IPS-11a (cell line): ENCODE measurements around the gene IL1RAPL1.

ENCODE experiments used
- H3K4me3 ChIP-seq: one replicate; pipeline ENCODE4 v1.5.1; 2013; ENCODE audit warnings: low read depth, low read length, control low read depth

IL1RAPL1 gene

GRCh38 chrX:29488919-29489318, 901.7 kb downstream of the IL1RAPL1 start:
- H3K4me3 ChIP-seq = no peak overlapping the region

DNA sequence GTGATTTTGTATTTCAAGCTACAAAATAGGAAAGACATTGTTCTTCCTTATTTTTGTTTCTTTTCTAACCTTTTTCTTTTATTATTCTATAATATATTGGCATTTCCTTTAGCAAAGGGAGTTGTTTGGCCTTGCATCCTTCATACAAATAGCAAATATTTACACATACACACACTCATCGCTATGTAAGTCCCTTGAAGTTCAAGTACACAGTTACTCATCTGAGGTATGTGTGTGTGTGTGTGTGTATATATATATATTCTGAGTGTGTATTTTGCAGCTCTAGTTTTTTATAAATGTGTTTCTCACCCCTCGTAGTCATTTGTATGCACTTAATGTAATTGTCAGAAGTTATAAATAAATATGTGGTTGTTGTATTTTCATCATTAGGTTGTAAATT, 903.4 kb downstream of the IL1RAPL1 start:
- H3K4me3 ChIP-seq = no peak overlapping the region

DNA sequence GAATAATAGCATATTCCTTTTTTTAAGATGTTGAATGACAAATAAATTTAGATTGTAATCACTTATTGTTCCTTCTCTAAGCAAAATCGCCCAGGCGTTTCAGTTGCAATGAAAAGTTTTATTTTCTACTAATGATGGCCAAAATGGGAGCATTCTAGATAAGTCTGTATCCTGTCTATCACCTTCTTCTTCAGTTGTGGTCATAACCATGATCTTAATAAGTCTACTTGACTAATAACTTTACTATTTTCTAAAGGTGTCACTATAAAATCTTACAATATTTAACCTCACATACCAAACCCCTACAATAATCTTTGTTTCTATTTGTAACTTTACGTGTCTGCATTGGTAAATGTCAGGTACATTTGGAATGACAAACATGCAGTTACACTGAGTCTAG, 904.4 kb downstream of the IL1RAPL1 start:
- no peak overlapping the region for H3K4me3 ChIP-seq

- no peak overlapping the region for H3K4me3 ChIP-seq
These were observed 909.5 kb downstream of the IL1RAPL1 start for GRCh38 chrX:29496636-29497180.

GRCh38 chrX:29506729-29507128, 919.5 kb downstream of the IL1RAPL1 start:
- no peak overlapping the region for H3K4me3 ChIP-seq

GRCh38 chrX:29518100-29518499, 930.9 kb downstream of the IL1RAPL1 start:
- no peak overlapping the region for H3K4me3 ChIP-seq

- no peak overlapping the region for H3K4me3 ChIP-seq
These were observed 941.0 kb downstream of the IL1RAPL1 start for GRCh38 chrX:29528281-29528680.

DNA sequence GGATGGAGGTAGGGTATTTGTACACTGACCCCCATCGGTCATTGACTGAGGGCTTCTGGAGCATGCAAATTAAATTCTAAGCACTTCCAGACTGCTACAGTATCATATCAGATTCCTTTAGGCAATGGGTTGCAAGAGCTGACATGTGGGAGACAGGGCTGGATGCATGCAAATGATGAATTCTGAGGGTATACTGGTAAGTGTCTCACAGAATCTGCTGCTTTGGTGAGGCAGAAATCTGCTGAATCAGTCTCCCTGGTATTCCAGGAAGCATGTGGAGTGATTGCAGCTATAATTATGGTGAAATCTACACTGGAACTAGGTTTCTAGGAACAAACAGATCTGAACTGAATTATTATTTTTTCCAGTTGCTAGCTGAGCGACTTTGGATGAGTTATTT, 943.3 kb downstream of the IL1RAPL1 start:
- H3K4me3 ChIP-seq = no peak overlapping the region

GRCh38 chrX:29531336-29531735, 944.1 kb downstream of the IL1RAPL1 start:
- no peak overlapping the region for H3K4me3 ChIP-seq

- no peak overlapping the region for H3K4me3 ChIP-seq
These were observed 948.2 kb downstream of the IL1RAPL1 start for GRCh38 chrX:29535212-29536162.

GRCh38 chrX:29541038-29541437, 953.8 kb downstream of the IL1RAPL1 start:
- H3K4me3 ChIP-seq = no peak overlapping the region

GRCh38 chrX:29542152-29542551, 954.9 kb downstream of the IL1RAPL1 start:
- no peak overlapping the region for H3K4me3 ChIP-seq

DNA sequence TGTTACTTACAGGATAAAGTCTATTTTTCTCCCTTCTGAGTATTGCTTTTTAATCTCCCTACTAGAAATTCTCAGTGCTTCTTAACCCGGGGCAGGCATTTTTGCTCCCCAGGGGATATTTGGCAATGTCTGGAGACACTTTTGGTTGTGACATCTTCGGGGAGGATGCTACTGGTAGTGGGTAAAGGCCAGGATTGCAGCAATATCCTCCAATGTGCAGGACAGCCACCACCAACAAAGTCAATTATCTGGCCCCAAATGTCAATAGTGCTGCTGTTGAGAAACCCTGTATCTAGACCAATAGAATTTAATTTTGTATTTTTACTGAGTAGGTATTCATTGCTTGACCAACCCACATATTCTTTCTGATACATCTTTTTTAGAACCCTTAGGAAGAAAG, 958.6 kb downstream of the IL1RAPL1 start:
- H3K4me3 ChIP-seq = no peak overlapping the region

- no peak overlapping the region for H3K4me3 ChIP-seq
These were observed 960.6 kb downstream of the IL1RAPL1 start for GRCh38 chrX:29547877-29548276.

GRCh38 chrX:29553542-29553941, 966.3 kb downstream of the IL1RAPL1 start:
- H3K4me3 ChIP-seq = no peak overlapping the region

DNA sequence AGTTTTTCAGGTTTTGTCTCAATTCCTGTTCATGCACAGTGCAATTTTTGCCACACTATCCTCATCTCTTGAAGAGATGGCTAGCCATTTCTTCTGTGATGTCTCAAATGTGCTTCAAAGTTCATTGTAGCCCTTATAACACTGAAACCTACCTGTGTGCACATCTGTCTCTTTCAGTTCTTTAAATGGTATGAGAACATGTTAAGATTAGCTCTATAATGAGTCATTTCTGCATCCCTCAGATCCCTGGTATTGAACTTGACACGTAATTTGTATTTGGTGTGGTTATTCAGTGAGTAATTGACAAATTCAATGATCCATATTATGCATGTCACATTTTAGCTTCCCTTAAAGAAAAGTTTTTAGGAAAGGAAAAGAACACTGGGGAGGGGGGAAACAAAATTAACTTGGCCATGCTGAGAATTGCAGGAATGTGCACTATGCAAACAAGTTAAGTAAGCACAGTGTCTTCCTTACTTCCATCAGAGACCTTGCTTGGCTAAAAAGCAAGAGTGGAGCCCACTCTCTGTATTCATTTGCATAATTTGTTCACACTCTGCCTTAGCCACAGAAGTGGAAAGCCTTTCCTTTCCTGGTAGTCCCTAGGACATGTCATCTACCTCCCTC, 968.3 kb downstream of the IL1RAPL1 start:
- no peak overlapping the region for H3K4me3 ChIP-seq

DNA sequence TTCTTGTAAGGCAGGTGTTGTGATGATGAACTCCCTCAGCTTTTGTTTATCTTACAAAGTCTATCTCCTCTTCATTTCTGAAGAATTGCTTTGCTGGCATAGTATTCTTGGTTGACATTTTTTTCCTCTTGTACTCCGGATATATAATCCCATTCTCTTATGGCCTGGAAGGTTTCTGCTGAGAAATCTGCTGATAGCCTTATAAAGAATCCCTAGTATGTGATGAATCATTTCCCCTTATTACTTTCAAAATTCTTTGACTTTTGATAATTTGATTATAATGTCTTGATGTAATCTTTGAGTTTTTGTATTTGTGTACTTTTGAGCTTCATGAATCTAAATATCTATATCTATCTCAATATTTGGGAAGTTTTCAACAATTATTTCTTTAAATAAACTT, 972.8 kb downstream of the IL1RAPL1 start:
- no peak overlapping the region for H3K4me3 ChIP-seq

DNA sequence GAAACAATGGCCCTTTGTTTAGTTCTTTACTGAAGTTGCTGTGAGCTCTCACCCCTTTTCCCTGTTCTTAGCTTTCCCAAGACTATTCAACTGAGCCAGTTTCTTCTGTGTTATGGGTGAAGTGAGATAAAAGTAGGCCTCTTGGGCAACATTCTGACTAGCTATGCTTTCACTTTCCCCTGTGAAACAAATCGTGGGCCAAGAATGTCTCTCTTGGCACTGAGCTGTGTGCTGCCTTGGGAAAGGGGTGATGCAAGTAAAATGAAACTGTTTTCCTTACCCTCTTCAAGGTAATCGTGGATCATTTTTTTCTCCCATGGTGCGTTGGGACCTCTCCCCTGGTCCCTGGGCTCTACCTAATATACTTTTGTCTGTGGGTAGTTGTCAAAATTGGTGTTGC, 974.2 kb downstream of the IL1RAPL1 start:
- no peak overlapping the region for H3K4me3 ChIP-seq

DNA sequence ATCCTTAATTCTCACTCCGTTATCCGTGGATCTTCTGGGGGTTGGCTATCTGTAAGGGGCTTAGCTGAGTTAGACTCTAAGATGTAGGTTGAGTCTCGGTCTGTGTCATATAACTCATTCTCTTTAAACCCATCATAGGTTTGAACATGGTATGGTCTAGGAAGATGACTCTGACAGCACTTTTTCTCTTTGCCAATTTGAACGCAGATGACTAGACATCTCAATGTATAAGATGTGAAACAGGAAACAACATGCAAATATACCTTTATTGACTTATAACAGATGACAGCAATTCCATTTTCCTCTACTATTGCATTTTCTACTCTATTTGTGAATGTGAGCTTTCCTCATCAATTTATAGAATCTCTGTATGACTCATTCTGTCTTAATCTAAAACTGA, 993.3 kb downstream of the IL1RAPL1 start:
- H3K4me3 ChIP-seq = no peak overlapping the region

- H3K4me3 ChIP-seq = no peak overlapping the region
These were observed 994.0 kb downstream of the IL1RAPL1 start for GRCh38 chrX:29581223-29581622.

- H3K4me3 ChIP-seq = no peak overlapping the region
These were observed 999.9 kb downstream of the IL1RAPL1 start for GRCh38 chrX:29587107-29587506.

DNA sequence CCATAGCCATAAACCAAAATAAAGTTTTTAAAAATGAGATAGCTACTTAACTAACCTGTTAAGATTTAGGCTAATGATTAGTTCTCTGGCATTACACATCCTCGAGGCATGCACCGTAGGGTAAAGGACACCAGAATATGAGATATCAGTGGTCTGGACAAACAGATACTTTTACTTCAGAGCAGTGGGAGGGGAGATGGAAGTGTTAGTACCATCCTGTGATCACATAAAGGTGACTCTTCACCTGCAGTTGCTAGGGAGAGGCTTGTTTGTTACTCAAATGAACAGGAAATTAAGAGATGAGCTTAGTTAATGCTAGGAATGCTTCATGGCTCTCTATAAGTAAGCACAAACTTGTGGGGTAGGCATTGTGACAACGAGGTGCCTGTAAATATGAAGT, 1003.7 kb downstream of the IL1RAPL1 start:
- no peak overlapping the region for H3K4me3 ChIP-seq
